SK-N-MC (cell line): ENCODE data around the gene SPATA22.

Experiments used
- EZH2 ChIP-seq: fragments of 200-600 bp; sonication (generic); IDR thresholded peaks from one replicate; pipeline ENCODE4 v1.6.1; 2017; ENCODE audit warnings: antibody characterized with exemption
- FOXP2 ChIP-seq: optimal IDR thresholded peaks from 2 replicates; pipeline ENCODE3; 2011; ENCODE audit warnings: mild to moderate bottlenecking, moderate library complexity; ENCODE audit not compliant: insufficient read depth; ENCODE audit errors: extremely low read length, control extremely low read depth
- POLR2AphosphoS5 ChIP-seq: IDR thresholded peaks from 2 replicates; pipeline ENCODE4 v1.6.1; 2012; ENCODE audit warnings: mild to moderate bottlenecking, low read depth, low read length, borderline replicate concordance

DNA sequence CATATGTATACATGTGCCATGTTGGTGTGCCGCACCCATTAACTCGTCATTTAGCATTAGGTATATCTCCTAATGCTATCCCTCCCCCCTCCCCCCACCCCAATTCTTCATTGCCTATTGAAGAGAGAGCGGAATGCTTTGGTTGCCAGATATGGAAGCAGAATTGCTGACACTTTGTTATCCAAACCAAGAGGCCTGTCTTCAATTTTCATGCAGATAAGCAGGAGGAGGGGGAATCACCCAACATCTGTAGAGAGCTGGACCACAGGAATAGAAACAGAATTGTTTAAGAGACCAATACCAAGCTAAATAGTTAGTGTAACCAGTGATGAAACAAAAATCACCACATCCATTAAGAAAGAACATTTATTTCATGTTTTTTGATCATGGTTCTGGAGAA, 11.2 kb upstream of the SPATA22 start:
- TF ChIP-seq EZH2 (no peak), POLR2AphosphoS5 (no peak), FOXP2 (no peak)
